K562 (cell line): ENCODE results near the gene MCIDAS. TPM values are rescaled to one million over a fixed set of nuclear protein-coding genes. Genes with fewer than 3 reads are reported as not detected.

Experiments used
- ELF2 ChIP-seq: fragments of 250-450 bp; sonication (Bioruptor Pico); IDR thresholded peaks from 2 replicates; pipeline ENCODE4 v1.5.0; 2021; ENCODE audit warnings: mild to moderate bottlenecking
- ETV6 ChIP-seq, 3 experiments: fragments of 150-350 bp in 1 of 3; sonication (generic) in 1 of 3; formaldehyde crosslinking in 1 of 3; IDR thresholded peaks; 2 replicates each; pipeline versions ENCODE4 v1.6.1 to v1.8.0; 2014 to 2022; ENCODE audit warnings: borderline replicate concordance in 2 of 3, low read depth in 2 of 3, antibody characterized with exemption in 1 of 3, low read length in 1 of 3, mild to moderate bottlenecking in 1 of 3, missing genetic modification reagents in 1 of 3
- FOS ChIP-seq: IDR thresholded peaks from 3 replicates; pipeline ENCODE4 v1.6.1; 2011; ENCODE audit not compliant: insufficient read length; ENCODE audit errors: extremely low read depth
- FOXA1 ChIP-seq: fragments of 450-650 bp; IDR thresholded peaks from 2 replicates; pipeline ENCODE4 v1.6.1; 2016; ENCODE audit warnings: mild to moderate bottlenecking, borderline replicate concordance
- FOXK2 ChIP-seq, 2 experiments: fragments of 450-650 bp; IDR thresholded peaks in 1 of 2; conservative IDR thresholded peaks in 1 of 2; 2 replicates each; pipeline ENCODE4 v1.6.1; 2016; ENCODE audit warnings: low read depth in 2 of 2, mild to moderate bottlenecking in 1 of 2
- HCFC1 ChIP-seq: IDR thresholded peaks from 2 replicates; pipeline ENCODE4 v1.6.1; 2012; ENCODE audit warnings: low read depth, low read length, improper control_type of control experiment
- PHB2 ChIP-seq: fragments of 450-650 bp; IDR thresholded peaks from 2 replicates; pipeline ENCODE4 v1.6.1; 2017; ENCODE audit warnings: low read depth
- SIRT6 ChIP-seq: IDR thresholded peaks from one replicate; pipeline ENCODE4 v1.6.1; 2012; ENCODE audit warnings: low read depth, mild to moderate bottlenecking, control low read depth, inconsistent platforms, low read length, moderate library complexity
- SRSF1 ChIP-seq: fragments of 200-400 bp; formaldehyde crosslinking; IDR thresholded peaks from 2 replicates; pipeline ENCODE4 v1.6.1; 2017; ENCODE audit warnings: mild to moderate bottlenecking, low read depth, low read length, moderate library complexity
- SRSF9 ChIP-seq: fragments of 200-400 bp; formaldehyde crosslinking; IDR thresholded peaks from 2 replicates; pipeline ENCODE4 v1.6.1; 2017; ENCODE audit warnings: low read depth, low read length, borderline replicate concordance
- ZBTB8A ChIP-seq: fragments of 450-650 bp; IDR thresholded peaks from 2 replicates; pipeline ENCODE4 v1.6.1; 2018; ENCODE audit warnings: mild to moderate bottlenecking, moderate library complexity; ENCODE audit not compliant: partially characterized antibody
- ZNF717 ChIP-seq: fragments of 250-450 bp; sonication (Bioruptor Pico); IDR thresholded peaks from 2 replicates; pipeline ENCODE4 v1.5.0; 2021
- ZNF766 ChIP-seq: fragments of 200-800 bp; sonication (Bioruptor generic); conservative IDR thresholded peaks from 2 replicates; pipeline ENCODE4 v1.6.1; 2016; ENCODE audit warnings: missing genetic modification characterization, missing compliant biosample characterization
- polyA plus RNA-seq, 8 experiments: library from polyadenylated mRNA; depleted of rRNA in 4 of 8; stranded (reverse) in 5 of 8; unstranded in 3 of 8; fragments of >200 nt; fragmentation: Nextera tagmentation in 2 of 8; fragmentation: Illumina TruSeq in 1 of 8; extraction: Ambion mirVana in 2 of 8; extraction: Trizol in 1 of 8; gene quantifications; 2 replicates each; pipeline versions ENCODE4 v1.2.1 to v1.2.3, GENCODE V29; 2011 to 2014; ENCODE audit warnings: inconsistent platforms in 1 of 8, missing spikeins in 1 of 8
- total RNA-seq, 7 experiments: library from RNA; depleted of rRNA in 6 of 7; stranded (reverse); fragments of >200 nt in 6 of 7; fragmentation: Illumina TruSeq in 2 of 7; extraction: Trizol in 2 of 7; gene quantifications; 2 replicates each; pipeline versions ENCODE4 v1.2.1 to v1.2.3, GENCODE V29; 2011 to 2021; ENCODE audit warnings: low replicate concordance in 1 of 7
- TF ChIP-seq, protein P1 (sequence below): fragments of 450-650 bp; formaldehyde crosslinking; IDR thresholded peaks from 2 replicates; pipeline ENCODE4 v1.4.0; 2020; ENCODE audit warnings: mild to moderate bottlenecking, moderate library complexity
- TF ChIP-seq, protein P2 (sequence below): fragments of 450-650 bp; IDR thresholded peaks from 2 replicates; pipeline ENCODE4 v1.7.0; 2016; ENCODE audit warnings: borderline replicate concordance
- TF ChIP-seq, protein P3 (sequence below): fragments of 450-650 bp; IDR thresholded peaks from 2 replicates; pipeline ENCODE4 v1.6.1; 2016; ENCODE audit warnings: borderline replicate concordance
- TF ChIP-seq, protein P4 (sequence below): fragments of 450-650 bp; IDR thresholded peaks from 2 replicates; pipeline ENCODE4 v1.6.1; 2017; ENCODE audit warnings: antibody characterized with exemption

The MCIDAS gene
- total and polyA plus RNA-seq, 9 of the 15 experiments (the other 6 are each of a cell fraction or from before 2014, with no cell fraction given): 0.07 to 1.5 (median 0.69) TPM

DNA sequence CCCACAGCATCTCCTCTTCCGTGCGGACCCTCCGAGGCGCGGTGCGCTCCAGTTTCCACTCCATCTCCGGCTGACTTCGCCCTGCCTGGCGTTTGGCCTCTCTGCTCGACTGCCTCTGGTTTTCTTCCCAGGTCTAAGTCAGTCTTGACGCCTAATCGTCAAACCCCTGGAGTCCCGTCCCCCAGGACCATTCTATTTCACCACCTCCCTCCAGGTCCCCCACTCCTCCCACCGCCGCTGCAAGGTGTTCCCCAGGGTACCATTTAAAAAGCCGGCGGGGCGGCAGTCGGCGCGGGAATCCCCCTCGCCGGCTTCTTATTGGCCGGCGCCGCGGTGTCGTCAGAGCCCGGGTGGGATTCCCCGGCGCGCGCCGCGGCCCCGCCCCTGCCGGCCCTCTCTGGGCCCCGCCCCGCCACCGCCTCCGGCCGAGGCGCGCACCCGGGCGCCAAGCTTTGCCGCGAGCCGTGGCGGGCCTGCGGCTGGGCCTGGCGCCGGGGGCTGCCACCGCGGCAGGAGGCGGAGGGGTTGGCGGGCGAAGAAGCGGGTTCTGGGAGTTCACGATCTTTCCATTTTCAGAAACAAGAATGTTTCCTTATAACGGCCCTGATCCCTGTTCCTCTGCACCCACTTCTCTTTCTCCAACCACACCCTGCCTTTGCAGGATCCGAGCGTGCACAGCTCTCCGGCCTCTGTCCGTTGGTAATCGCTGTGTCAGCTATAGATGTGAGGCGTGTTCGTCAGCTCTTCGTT, 54.0 kb downstream of the MCIDAS start, which contains the start of gene CDC20B (continued):
- TF ChIP-seq, protein P1, sequence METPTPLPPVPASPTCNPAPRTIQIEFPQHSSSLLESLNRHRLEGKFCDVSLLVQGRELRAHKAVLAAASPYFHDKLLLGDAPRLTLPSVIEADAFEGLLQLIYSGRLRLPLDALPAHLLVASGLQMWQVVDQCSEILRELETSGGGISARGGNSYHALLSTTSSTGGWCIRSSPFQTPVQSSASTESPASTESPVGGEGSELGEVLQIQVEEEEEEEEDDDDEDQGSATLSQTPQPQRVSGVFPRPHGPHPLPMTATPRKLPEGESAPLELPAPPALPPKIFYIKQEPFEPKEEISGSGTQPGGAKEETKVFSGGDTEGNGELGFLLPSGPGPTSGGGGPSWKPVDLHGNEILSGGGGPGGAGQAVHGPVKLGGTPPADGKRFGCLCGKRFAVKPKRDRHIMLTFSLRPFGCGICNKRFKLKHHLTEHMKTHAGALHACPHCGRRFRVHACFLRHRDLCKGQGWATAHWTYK (CRISPR knock-in tag): no peak
- TF ChIP-seq FOXK2 (conservative IDR thresholded peaks at IDR 0.05 in 1 of 2, IDR thresholded peaks at IDR 0.05 in 1 of 2; ENCODE audit: low read depth in 2 of 2): no peak
- TF ChIP-seq FOXA1: no peak
- TF ChIP-seq SRSF1: no peak
- no peak for TF ChIP-seq ZNF766 (CRISPR knock-in tag)
- no peak for TF ChIP-seq ZBTB8A
- TF ChIP-seq, protein P2, sequence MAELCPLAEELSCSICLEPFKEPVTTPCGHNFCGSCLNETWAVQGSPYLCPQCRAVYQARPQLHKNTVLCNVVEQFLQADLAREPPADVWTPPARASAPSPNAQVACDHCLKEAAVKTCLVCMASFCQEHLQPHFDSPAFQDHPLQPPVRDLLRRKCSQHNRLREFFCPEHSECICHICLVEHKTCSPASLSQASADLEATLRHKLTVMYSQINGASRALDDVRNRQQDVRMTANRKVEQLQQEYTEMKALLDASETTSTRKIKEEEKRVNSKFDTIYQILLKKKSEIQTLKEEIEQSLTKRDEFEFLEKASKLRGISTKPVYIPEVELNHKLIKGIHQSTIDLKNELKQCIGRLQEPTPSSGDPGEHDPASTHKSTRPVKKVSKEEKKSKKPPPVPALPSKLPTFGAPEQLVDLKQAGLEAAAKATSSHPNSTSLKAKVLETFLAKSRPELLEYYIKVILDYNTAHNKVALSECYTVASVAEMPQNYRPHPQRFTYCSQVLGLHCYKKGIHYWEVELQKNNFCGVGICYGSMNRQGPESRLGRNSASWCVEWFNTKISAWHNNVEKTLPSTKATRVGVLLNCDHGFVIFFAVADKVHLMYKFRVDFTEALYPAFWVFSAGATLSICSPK: no peak
- no peak for TF ChIP-seq SIRT6
- no peak for TF ChIP-seq HCFC1
- TF ChIP-seq, protein P3, sequence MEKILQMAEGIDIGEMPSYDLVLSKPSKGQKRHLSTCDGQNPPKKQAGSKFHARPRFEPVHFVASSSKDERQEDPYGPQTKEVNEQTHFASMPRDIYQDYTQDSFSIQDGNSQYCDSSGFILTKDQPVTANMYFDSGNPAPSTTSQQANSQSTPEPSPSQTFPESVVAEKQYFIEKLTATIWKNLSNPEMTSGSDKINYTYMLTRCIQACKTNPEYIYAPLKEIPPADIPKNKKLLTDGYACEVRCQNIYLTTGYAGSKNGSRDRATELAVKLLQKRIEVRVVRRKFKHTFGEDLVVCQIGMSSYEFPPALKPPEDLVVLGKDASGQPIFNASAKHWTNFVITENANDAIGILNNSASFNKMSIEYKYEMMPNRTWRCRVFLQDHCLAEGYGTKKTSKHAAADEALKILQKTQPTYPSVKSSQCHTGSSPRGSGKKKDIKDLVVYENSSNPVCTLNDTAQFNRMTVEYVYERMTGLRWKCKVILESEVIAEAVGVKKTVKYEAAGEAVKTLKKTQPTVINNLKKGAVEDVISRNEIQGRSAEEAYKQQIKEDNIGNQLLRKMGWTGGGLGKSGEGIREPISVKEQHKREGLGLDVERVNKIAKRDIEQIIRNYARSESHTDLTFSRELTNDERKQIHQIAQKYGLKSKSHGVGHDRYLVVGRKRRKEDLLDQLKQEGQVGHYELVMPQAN: no peak
- no peak for TF ChIP-seq PHB2
- TF ChIP-seq FOS: no peak
- TF ChIP-seq SRSF9: no peak
- TF ChIP-seq, protein P4, sequence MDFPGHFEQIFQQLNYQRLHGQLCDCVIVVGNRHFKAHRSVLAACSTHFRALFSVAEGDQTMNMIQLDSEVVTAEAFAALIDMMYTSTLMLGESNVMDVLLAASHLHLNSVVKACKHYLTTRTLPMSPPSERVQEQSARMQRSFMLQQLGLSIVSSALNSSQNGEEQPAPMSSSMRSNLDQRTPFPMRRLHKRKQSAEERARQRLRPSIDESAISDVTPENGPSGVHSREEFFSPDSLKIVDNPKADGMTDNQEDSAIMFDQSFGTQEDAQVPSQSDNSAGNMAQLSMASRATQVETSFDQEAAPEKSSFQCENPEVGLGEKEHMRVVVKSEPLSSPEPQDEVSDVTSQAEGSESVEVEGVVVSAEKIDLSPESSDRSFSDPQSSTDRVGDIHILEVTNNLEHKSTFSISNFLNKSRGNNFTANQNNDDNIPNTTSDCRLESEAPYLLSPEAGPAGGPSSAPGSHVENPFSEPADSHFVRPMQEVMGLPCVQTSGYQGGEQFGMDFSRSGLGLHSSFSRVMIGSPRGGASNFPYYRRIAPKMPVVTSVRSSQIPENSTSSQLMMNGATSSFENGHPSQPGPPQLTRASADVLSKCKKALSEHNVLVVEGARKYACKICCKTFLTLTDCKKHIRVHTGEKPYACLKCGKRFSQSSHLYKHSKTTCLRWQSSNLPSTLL: no peak
- TF ChIP-seq ETV6 (IDR thresholded peaks at IDR 0.05; ENCODE audit: borderline replicate concordance in 1 of 2, low read depth in 2 of 2, low read length in 1 of 2): no peak
- TF ChIP-seq ETV6 (CRISPR knock-in tag; IDR thresholded peaks at IDR 0.05; ENCODE audit: borderline replicate concordance): no peak
- TF ChIP-seq ZNF717: no peak
- TF ChIP-seq ELF2 (CRISPR knock-in tag): no peak
